Peyer's patch (tissue), 4 donors: ENCODE data around the gene HCRTR1. TPM values are rescaled to one million over a fixed set of nuclear protein-coding genes. Genes with fewer than 3 reads are reported as not detected.

Experiments used
- DNase-seq, 3 donors: peaks; one replicate each; pipeline ENCODE4 v3.0.0-alpha.2; 2017 to 2019
- H3K27ac ChIP-seq, 4 donors: fragments of 200-600 bp; sonication (generic); one replicate each; pipeline ENCODE4 v1.5.1; 2016 to 2019
- H3K27me3 ChIP-seq, 2 donors: fragments of 200-600 bp; sonication (generic); one replicate each; pipeline ENCODE4 v1.5.1; 2019
- H3K36me3 ChIP-seq, 3 donors: fragments of 200-600 bp; sonication (generic); one replicate each; pipeline ENCODE4 v1.5.1; 2016 to 2019
- H3K4me1 ChIP-seq, 4 donors: fragments of 200-600 bp; sonication (generic); one replicate each; pipeline ENCODE4 v1.5.1; 2016 to 2019
- H3K4me3 ChIP-seq, 4 donors: fragments of 200-600 bp; sonication (generic); 1 replicate in 3 of 4; 2 replicates in 1 of 4; pipeline ENCODE4 v1.5.1; 2016 to 2019; ENCODE audit warnings: mild to moderate bottlenecking in 1 of 4
- H3K9me3 ChIP-seq, 4 donors: fragments of 200-600 bp; sonication (generic); one replicate each; pipeline ENCODE4 v1.5.1; 2016 to 2019; ENCODE audit warnings: mild to moderate bottlenecking in 1 of 4
- CTCF ChIP-seq, 6 experiments: fragments of 450-650 bp in 4 of 6; fragments of 200-600 bp in 2 of 6; sonication (generic) in 1 of 6; IDR thresholded peaks; one replicate each; pipeline ENCODE4 v1.5.1; 2017 to 2019; ENCODE audit warnings: antibody characterized with exemption in 6 of 6, mild to moderate bottlenecking in 3 of 6, moderate library complexity in 1 of 6
- POLR2A ChIP-seq, 2 donors: fragments of 450-650 bp; IDR thresholded peaks; one replicate each; pipeline ENCODE4 v1.5.1; 2017; ENCODE audit warnings: antibody characterized with exemption in 2 of 2, mild to moderate bottlenecking in 2 of 2, moderate library complexity in 2 of 2
- total RNA-seq, 4 donors: library from RNA; depleted of rRNA; stranded (reverse); fragments of >200 nt; gene quantifications; one replicate each; pipeline ENCODE4 v1.1.0, GENCODE V29; 2016

The HCRTR1 gene
- total RNA-seq, 4 donors from 2014 or later, result not detected

- H3K4me1 ChIP-seq, result peaks cover 0 to 30% (median 6%) of the 10 kb centered on the region in 4 donors
These were observed 27.2 kb downstream of the HCRTR1 start, which contains the start of gene PEF1 for GRCh38 chr1:31644560-31645273. Gene PEF1, minus strand, starts transcription at chr1:31644876. Its CDS starts 12 bp downstream, at chr1:31644864.

GRCh38 chr1:31645274-31645568 lies 27.7 kb downstream of the HCRTR1 start:
- H3K27ac ChIP-seq, result peak overlapping the region; percentile 91 to 97 (median 96)
- no peak for TF ChIP-seq CTCF (IDR thresholded peaks at IDR 0.05)
- no peak for TF ChIP-seq POLR2A (IDR thresholded peaks at IDR 0.05)

More at GRCh38 chr1:31644560-31645273, 27.2 kb downstream of the HCRTR1 start, which contains the start of gene PEF1:
- H3K9me3 ChIP-seq, result no peaks in the 10 kb centered on the region
- H3K27ac ChIP-seq, result peak within 1 kb of the TSS; percentile 91 to 97 (median 96)
- H3K36me3 ChIP-seq, result no peaks in the 10 kb centered on the region
- DNase-seq, result peak; percentile 99 to 100 (median 100)
- no peaks in the 10 kb centered on the region for H3K27me3 ChIP-seq
- H3K4me3 ChIP-seq, result peak within 1 kb of the TSS; percentile 69 to 87 (median 82)
- TF ChIP-seq POLR2A (IDR thresholded peaks at IDR 0.05) (peak; percentile 46 to 79), CTCF (IDR thresholded peaks at IDR 0.05) (peak in 2 of 6 experiments; percentile 10)

GRCh38 chr1:31646259-31646960 lies 28.9 kb downstream of the HCRTR1 start:
- no peak for TF ChIP-seq CTCF (IDR thresholded peaks at IDR 0.05)
- Histone ChIP-seq H3K4me1 (peaks cover 0 to 33% (median 6%) of the 10 kb centered on the region in 4 donors), H3K27ac (no peak overlapping the region)

More at GRCh38 chr1:31645274-31645568, 27.7 kb downstream of the HCRTR1 start:
- peaks cover 0 to 28% (median 6%) of the 10 kb centered on the region in 4 donors for H3K4me1 ChIP-seq
- H3K27me3 ChIP-seq, result no peaks in the 10 kb centered on the region
- no peaks in the 10 kb centered on the region for H3K36me3 ChIP-seq
- H3K4me3 ChIP-seq, result peak overlapping the region; percentile 69 to 87 (median 82)
- no peaks in the 10 kb centered on the region for H3K9me3 ChIP-seq
- no peak for DNase-seq

GRCh38 chr1:31647106-31647505 lies 29.6 kb downstream of the HCRTR1 start:
- Histone ChIP-seq H3K4me1 (peaks cover 0 to 30% (median 6%) of the 10 kb centered on the region in 4 donors), H3K9me3 (no peaks in the 10 kb centered on the region), H3K4me3 (no peak overlapping the region), H3K27me3 (no peaks in the 10 kb centered on the region), H3K36me3 (no peaks in the 10 kb centered on the region), H3K27ac (no peak overlapping the region)
- no peak for DNase-seq
- TF ChIP-seq CTCF (IDR thresholded peaks at IDR 0.05) (no peak), POLR2A (IDR thresholded peaks at IDR 0.05) (no peak)

More at GRCh38 chr1:31646259-31646960, 28.9 kb downstream of the HCRTR1 start:
- Histone ChIP-seq H3K27me3 (no peaks in the 10 kb centered on the region), H3K9me3 (no peaks in the 10 kb centered on the region), H3K36me3 (no peaks in the 10 kb centered on the region), H3K4me3 (no peak overlapping the region)
- DNase-seq, result no peak

DNA sequence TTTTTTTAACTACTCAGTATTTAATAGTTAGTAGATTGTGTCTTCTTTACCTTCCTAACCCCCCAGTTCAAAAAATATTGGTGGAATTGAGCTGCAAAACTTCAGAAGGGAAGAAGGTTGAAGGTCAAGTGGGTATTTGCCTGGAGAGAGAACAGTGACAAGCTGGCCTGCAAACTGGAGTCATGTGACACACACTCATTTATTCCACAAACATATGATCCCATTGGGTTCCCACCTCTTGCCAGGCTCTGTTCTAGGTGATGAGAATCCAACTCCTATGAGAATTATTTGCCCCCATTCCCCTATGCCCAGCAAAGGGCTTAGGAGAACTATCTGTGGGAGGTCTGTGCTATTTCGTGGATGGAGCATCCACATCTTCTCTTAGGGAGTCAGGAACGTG lies 30.7 kb downstream of the HCRTR1 start:
- Histone ChIP-seq H3K4me3 (no peak overlapping the region), H3K27me3 (no peaks in the 10 kb centered on the region), H3K27ac (peak overlapping the region in 1 of 4 donors; percentile 30), H3K9me3 (no peaks in the 10 kb centered on the region), H3K4me1 (peaks cover 0 to 19% (median 6%) of the 10 kb centered on the region in 4 donors), H3K36me3 (no peaks in the 10 kb centered on the region)
- no peak for DNase-seq
- TF ChIP-seq CTCF (IDR thresholded peaks at IDR 0.05) (no peak), POLR2A (IDR thresholded peaks at IDR 0.05) (no peak)
